PC-9 (cell line): ENCODE data around the gene ADARB2. TPM values are rescaled to one million over a fixed set of nuclear protein-coding genes. Genes with fewer than 3 reads are reported as not detected.

Experiments used
- BruUV-seq: library from RNA; stranded (reverse); fragments of 400-500 nt; replicated peaks from 2 replicates; lab custom pipeline; 2021; lab: Mats Ljungman, UMichigan
- CTCF ChIA-PET: fragments of 300-600 bp; sonication (Branson Sonifier 250); formaldehyde crosslinking; loops from one replicate; lab custom pipeline; 2022; ENCODE audit warnings: antibody characterized with exemption; lab: Charles Lee
- POLR2A ChIA-PET: fragments of 300-600 bp; sonication (Branson Sonifier 250); formaldehyde crosslinking; loops from one replicate; lab custom pipeline; 2022; ENCODE audit warnings: antibody characterized with exemption; ENCODE audit not compliant: unreplicated experiment; lab: Charles Lee
- DNase-seq, 2 experiments: peaks; one replicate each; pipeline versions ENCODE4 v3.0.0 to v3.0.0-alpha.2; 2015 to 2022; ENCODE audit warnings: mixed read lengths in 1 of 2
- H2AFZ ChIP-seq: fragments of 200-600 bp; sonication (generic); 2 replicates; pipeline ENCODE4 v1.8.1; 2017; ENCODE audit warnings: antibody characterized with exemption
- H3F3A ChIP-seq: fragments of 200-600 bp; sonication (generic); 2 replicates; pipeline ENCODE4 v1.8.1; 2017; ENCODE audit warnings: antibody characterized with exemption, mild to moderate bottlenecking, low read depth; ENCODE audit not compliant: insufficient read depth
- H3K27ac ChIP-seq: fragments of 200-600 bp; sonication (generic); 2 replicates; pipeline ENCODE4 v1.6.1; 2016; ENCODE audit warnings: mixed run types
- H3K27me3 ChIP-seq: fragments of 200-600 bp; sonication (generic); 2 replicates; pipeline ENCODE4 v1.6.1; 2016; ENCODE audit warnings: low read depth, mixed run types; ENCODE audit not compliant: insufficient read depth
- H3K36me3 ChIP-seq: fragments of 200-600 bp; sonication (generic); 2 replicates; pipeline ENCODE4 v1.6.1; 2016; ENCODE audit warnings: low read depth, mixed run types
- H3K4me1 ChIP-seq: fragments of 200-600 bp; sonication (generic); replicated peaks from 2 replicates; pipeline ENCODE4 v1.6.1; 2016; ENCODE audit warnings: mixed run types; ENCODE audit not compliant: insufficient read depth
- H3K4me2 ChIP-seq: fragments of 200-600 bp; sonication (generic); 2 replicates; pipeline ENCODE4 v1.6.1; 2017; ENCODE audit warnings: mixed run types
- H3K4me3 ChIP-seq: fragments of 200-600 bp; sonication (generic); 2 replicates; pipeline ENCODE4 v1.6.1; 2016; ENCODE audit warnings: mixed run types
- H3K79me2 ChIP-seq: fragments of 200-600 bp; sonication (generic); 2 replicates; pipeline ENCODE4 v1.6.1; 2017; ENCODE audit warnings: low read depth, mixed run types
- H3K9me2 ChIP-seq: fragments of 200-600 bp; sonication (generic); 2 replicates; pipeline ENCODE4 v1.8.1; 2017; ENCODE audit warnings: mild to moderate bottlenecking; ENCODE audit not compliant: insufficient read depth
- H3K9me3 ChIP-seq: fragments of 200-600 bp; sonication (generic); 2 replicates; pipeline ENCODE4 v1.8.1; 2016; ENCODE audit warnings: low read depth; ENCODE audit not compliant: insufficient read depth
- H4K20me1 ChIP-seq: fragments of 200-600 bp; sonication (generic); 2 replicates; pipeline ENCODE4 v1.8.1; 2017; ENCODE audit not compliant: insufficient read depth
- EZH2 ChIP-seq: fragments of 200-600 bp; sonication (generic); IDR thresholded peaks from 2 replicates; pipeline ENCODE4 v1.8.0; 2017; ENCODE audit warnings: antibody characterized with exemption, low read depth
- intact Hi-C: fragments of 100-400 bp; cut with micrococcal nuclease; formaldehyde crosslinking; loops from one replicate; pipeline ENCODE4 v1.10.0; 2022; ENCODE audit not compliant: unreplicated experiment
- total RNA-seq: library from RNA; stranded (reverse); gene quantifications from 2 replicates; pipeline ENCODE4 v1.2.3, GENCODE V29; 2021
- TF ChIP-seq, protein P1 (sequence below): fragments of 200-600 bp; sonication (generic); conservative IDR thresholded peaks from 2 replicates; pipeline ENCODE4 v1.6.1; 2017; ENCODE audit warnings: mixed run types, antibody characterized with exemption, mild to moderate bottlenecking, moderate library complexity

ADARB2 gene
- total RNA-seq, 1 experiment from 2014 or later = not detected

DNA sequence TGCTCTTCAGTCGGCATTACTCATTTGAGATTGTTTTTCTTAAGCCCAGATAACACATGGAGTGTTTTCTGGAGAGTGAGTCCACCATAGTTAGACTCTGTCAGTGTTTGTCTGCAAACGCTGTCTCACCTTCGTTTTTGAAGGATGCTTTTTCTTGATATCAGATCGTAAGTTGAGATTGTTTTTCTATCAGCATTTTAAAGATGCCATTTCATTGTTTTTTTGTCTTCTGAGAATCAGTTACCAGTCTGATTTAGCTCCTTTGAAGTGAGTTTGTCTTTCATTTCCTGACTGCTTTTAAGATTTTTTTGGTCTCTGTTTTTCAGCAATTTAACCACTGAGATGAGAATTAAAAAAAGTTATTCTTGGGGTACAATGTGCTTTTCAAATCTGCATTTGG, 543.8 kb downstream of the ADARB2 start:
- H3K4me1 ChIP-seq = no peaks in the 10 kb centered on the region
- TF ChIP-seq EZH2 = no peak
- TF ChIP-seq, protein P1, sequence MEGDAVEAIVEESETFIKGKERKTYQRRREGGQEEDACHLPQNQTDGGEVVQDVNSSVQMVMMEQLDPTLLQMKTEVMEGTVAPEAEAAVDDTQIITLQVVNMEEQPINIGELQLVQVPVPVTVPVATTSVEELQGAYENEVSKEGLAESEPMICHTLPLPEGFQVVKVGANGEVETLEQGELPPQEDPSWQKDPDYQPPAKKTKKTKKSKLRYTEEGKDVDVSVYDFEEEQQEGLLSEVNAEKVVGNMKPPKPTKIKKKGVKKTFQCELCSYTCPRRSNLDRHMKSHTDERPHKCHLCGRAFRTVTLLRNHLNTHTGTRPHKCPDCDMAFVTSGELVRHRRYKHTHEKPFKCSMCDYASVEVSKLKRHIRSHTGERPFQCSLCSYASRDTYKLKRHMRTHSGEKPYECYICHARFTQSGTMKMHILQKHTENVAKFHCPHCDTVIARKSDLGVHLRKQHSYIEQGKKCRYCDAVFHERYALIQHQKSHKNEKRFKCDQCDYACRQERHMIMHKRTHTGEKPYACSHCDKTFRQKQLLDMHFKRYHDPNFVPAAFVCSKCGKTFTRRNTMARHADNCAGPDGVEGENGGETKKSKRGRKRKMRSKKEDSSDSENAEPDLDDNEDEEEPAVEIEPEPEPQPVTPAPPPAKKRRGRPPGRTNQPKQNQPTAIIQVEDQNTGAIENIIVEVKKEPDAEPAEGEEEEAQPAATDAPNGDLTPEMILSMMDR = no peak

DNA sequence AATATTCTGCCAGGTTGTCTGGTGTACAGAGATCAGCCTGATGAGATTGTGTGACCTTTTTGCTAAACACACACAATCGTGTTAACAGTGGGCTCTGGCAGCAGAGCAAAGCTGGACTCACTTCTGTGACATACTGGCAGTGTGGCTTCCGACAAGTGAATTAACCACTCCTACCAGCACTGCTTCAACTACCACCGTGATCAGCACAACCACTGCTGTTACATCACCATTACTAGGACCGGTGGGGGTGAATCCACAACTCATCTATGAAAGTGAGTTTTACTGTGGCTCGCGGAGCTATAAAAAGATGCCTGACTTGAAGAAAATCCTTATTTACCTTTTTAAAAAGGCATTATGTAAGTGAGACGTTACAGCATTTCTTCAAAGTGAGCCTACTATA, 545.6 kb downstream of the ADARB2 start:
- no peak for DNase-seq
- Histone ChIP-seq H3K79me2 (no peaks in the 10 kb centered on the region), H4K20me1 (no peaks in the 10 kb centered on the region), H3K4me2 (no peak overlapping the region), H3K4me1 (no peaks in the 10 kb centered on the region), H2AFZ (no peak overlapping the region), H3K4me3 (no peak overlapping the region), H3K36me3 (no peaks in the 10 kb centered on the region), H3K9me3 (no peaks in the 10 kb centered on the region), H3F3A (no peaks in the 10 kb centered on the region), H3K9me2 (no peaks in the 10 kb centered on the region), H3K27me3 (peaks cover 83% of the 10 kb centered on the region), H3K27ac (no peak overlapping the region)
- POLR2A ChIA-PET = no interaction called here
- CTCF ChIA-PET = no interaction called here
- TF ChIP-seq, protein P1 = no peak
- no peak for TF ChIP-seq EZH2
- no TSS peak for BruUV-seq
- intact Hi-C loops = no loop called here

More for the DNA sequence above, 543.8 kb downstream of the ADARB2 start:
- no peak overlapping the region for H3K4me2 ChIP-seq
- DNase-seq = no peak
- CTCF ChIA-PET = no interaction called here
- no peaks in the 10 kb centered on the region for H3K36me3 ChIP-seq
- no peaks in the 10 kb centered on the region for H3K79me2 ChIP-seq
- H2AFZ ChIP-seq = no peak overlapping the region
- H3F3A ChIP-seq = no peaks in the 10 kb centered on the region
- H3K27ac ChIP-seq = no peak overlapping the region
- H3K4me3 ChIP-seq = no peak overlapping the region
- no peaks in the 10 kb centered on the region for H3K9me3 ChIP-seq
- no TSS peak for BruUV-seq
- H3K27me3 ChIP-seq = peaks cover 83% of the 10 kb centered on the region
- no peaks in the 10 kb centered on the region for H4K20me1 ChIP-seq
- POLR2A ChIA-PET = no interaction called here
- no peaks in the 10 kb centered on the region for H3K9me2 ChIP-seq
- intact Hi-C loops = no loop called here

- Histone ChIP-seq H3K27me3 (peaks cover 85% of the 10 kb centered on the region), H2AFZ (no peak overlapping the region), H3K79me2 (no peaks in the 10 kb centered on the region), H3K36me3 (no peaks in the 10 kb centered on the region), H3F3A (no peaks in the 10 kb centered on the region), H3K9me3 (no peaks in the 10 kb centered on the region), H3K27ac (no peak overlapping the region), H3K4me2 (no peak overlapping the region), H3K4me3 (no peak overlapping the region), H3K9me2 (no peaks in the 10 kb centered on the region), H4K20me1 (no peaks in the 10 kb centered on the region), H3K4me1 (no peaks in the 10 kb centered on the region)
- no peak for TF ChIP-seq EZH2
- TF ChIP-seq, protein P1 = no peak
- no peak for DNase-seq
- POLR2A ChIA-PET = no interaction called here
- CTCF ChIA-PET = no interaction called here
- no TSS peak for BruUV-seq
- intact Hi-C loops = no loop called here
These were observed 546.4 kb downstream of the ADARB2 start for GRCh38 chr10:1190791-1191490.
